Skeletal muscle cell (primary cell): ENCODE results near the gene UNC13A.
"Not testable (repeated sequence)": the region's sequence is repeated elsewhere in the genome, so short reads cannot be mapped to it uniquely, and the experiment has no call there.

Source experiments
- DNase-seq: peaks from one replicate; pipeline ENCODE4 v3.0.0-alpha.2; 2010; ENCODE audit warnings: low read depth
- H3K4me3 ChIP-seq: 2 replicates; pipeline ENCODE4 v1.5.1; 2011; ENCODE audit warnings: low read depth, mild to moderate bottlenecking, control low read depth, low read length, moderate library complexity

The UNC13A gene

GRCh38 chr19:17614476-17614875, 73.7 kb downstream of the UNC13A start:
- DNase-seq: no peak
- no peak overlapping the region for H3K4me3 ChIP-seq

- no peak for DNase-seq
- no peak overlapping the region for H3K4me3 ChIP-seq
These were observed 76.5 kb downstream of the UNC13A start for GRCh38 chr19:17611462-17612244.

- no peak for DNase-seq
- no peak overlapping the region for H3K4me3 ChIP-seq
These were observed 77.8 kb downstream of the UNC13A start for GRCh38 chr19:17610384-17610783.

- no peak for DNase-seq
- no peak overlapping the region for H3K4me3 ChIP-seq
These were observed 80.2 kb downstream of the UNC13A start for GRCh38 chr19:17607936-17608335.

GRCh38 chr19:17606590-17607185, 81.5 kb downstream of the UNC13A start:
- no peak for DNase-seq
- peak overlapping the region; percentile 51 for H3K4me3 ChIP-seq

GRCh38 chr19:17605761-17606589, 82.2 kb downstream of the UNC13A start:
- DNase-seq: peak; percentile 36
- H3K4me3 ChIP-seq: peak overlapping the region; percentile 51

GRCh38 chr19:17605117-17605516, 83.0 kb downstream of the UNC13A start:
- no peak overlapping the region for H3K4me3 ChIP-seq
- DNase-seq: no peak

- H3K4me3 ChIP-seq: no peak overlapping the region
- no peak for DNase-seq
These were observed 83.7 kb downstream of the UNC13A start for GRCh38 chr19:17604372-17605025.

GRCh38 chr19:17602872-17603510, 85.2 kb downstream of the UNC13A start:
- H3K4me3 ChIP-seq: no peak overlapping the region
- DNase-seq: no peak

- no peak overlapping the region for H3K4me3 ChIP-seq
- no peak for DNase-seq
These were observed 85.9 kb downstream of the UNC13A start for GRCh38 chr19:17602217-17602616.

- no peak for DNase-seq
These were observed 86.5 kb downstream of the UNC13A start for GRCh38 chr19:17601683-17602082.

GRCh38 chr19:17599780-17600179, 88.4 kb downstream of the UNC13A start:
- H3K4me3 ChIP-seq: no peak overlapping the region
- DNase-seq: no peak

More at GRCh38 chr19:17601683-17602082, 86.5 kb downstream of the UNC13A start:
- H3K4me3 ChIP-seq: no peak overlapping the region

GRCh38 chr19:17598953-17599352, 89.2 kb downstream of the UNC13A start:
- no peak for DNase-seq
- H3K4me3 ChIP-seq: no peak overlapping the region

GRCh38 chr19:17598063-17598462, 90.1 kb downstream of the UNC13A start:
- not testable (repeated sequence) for DNase-seq, H3K4me3 ChIP-seq

- not testable (repeated sequence) for DNase-seq, H3K4me3 ChIP-seq
These were observed 93.9 kb downstream of the UNC13A start for GRCh38 chr19:17594296-17594695.

GRCh38 chr19:17590866-17591265, 97.3 kb downstream of the UNC13A start:
- no peak for DNase-seq
- no peak overlapping the region for H3K4me3 ChIP-seq

GRCh38 chr19:17585395-17585794, 102.8 kb downstream of the UNC13A start:
- not testable (repeated sequence) for H3K4me3 ChIP-seq, DNase-seq

- no peak overlapping the region for H3K4me3 ChIP-seq
- DNase-seq: no peak
These were observed 104.0 kb downstream of the UNC13A start for GRCh38 chr19:17584132-17584531.

- no peak overlapping the region for H3K4me3 ChIP-seq
- DNase-seq: no peak
These were observed 105.5 kb downstream of the UNC13A start for GRCh38 chr19:17582613-17583012.
